B cell (primary cell): ENCODE data around the gene TTLL11. TPM values are rescaled to one million over a fixed set of nuclear protein-coding genes. Genes with fewer than 3 reads are reported as not detected.

ENCODE experiments used
- ATAC-seq: fragments of 200-7000 bp; cut with Tn5 transposase; one replicate; pipeline ENCODE4 v1.10.0; 2021; ENCODE audit warnings: low read depth, mild to moderate bottlenecking, moderate number of reproducible peaks, moderate library complexity
- CTCF ChIA-PET: fragments of 350-600 bp; sonication (Branson Sonifier 250); formaldehyde crosslinking; loops from one replicate; lab custom pipeline; 2021; ENCODE audit warnings: antibody characterized with exemption, inconsistent platforms; lab: Charles Lee
- POLR2A ChIA-PET: fragments of 350-600 bp; sonication (Branson Sonifier 250); formaldehyde crosslinking; loops from one replicate; lab custom pipeline; 2021; ENCODE audit warnings: antibody characterized with exemption; lab: Charles Lee
- DNase-seq: peaks from one replicate; pipeline ENCODE4 v3.0.0; 2013
- H2AFZ ChIP-seq: 2 replicates; pipeline ENCODE4 v1.6.1; 2012; ENCODE audit warnings: mild to moderate bottlenecking, low read depth, low read length; ENCODE audit not compliant: insufficient read depth, poor library complexity, severe bottlenecking
- H3K27ac ChIP-seq, 2 donors: 1 replicate in 1 of 2; 2 replicates in 1 of 2; pipeline ENCODE4 v1.5.1; 2012 to 2013; ENCODE audit warnings: low read length in 2 of 2, mild to moderate bottlenecking in 2 of 2, moderate library complexity in 1 of 2
- H3K27me3 ChIP-seq, 4 experiments: fragments of 200-600 bp in 1 of 4; sonication (generic) in 1 of 4; replicated peaks in 1 of 4; 1 replicate in 2 of 4; 2 replicates in 2 of 4; pipeline versions ENCODE4 v1.6.1 to v1.7.0; 2013 to 2016; ENCODE audit warnings: low read length in 3 of 4, mild to moderate bottlenecking in 2 of 4, mixed read lengths in 1 of 4, moderate library complexity in 1 of 4; ENCODE audit not compliant: insufficient read depth in 4 of 4, control insufficient read depth in 3 of 4; ENCODE audit errors: control extremely low read depth in 1 of 4
- H3K36me3 ChIP-seq, 2 experiments: replicated peaks in 1 of 2; 1 replicate in 1 of 2; 2 replicates in 1 of 2; pipeline versions ENCODE4 v1.6.1 to v1.7.1; 2013; ENCODE audit warnings: low read length in 1 of 2; ENCODE audit not compliant: insufficient read depth in 2 of 2, control insufficient read depth in 1 of 2; ENCODE audit errors: control extremely low read depth in 1 of 2, extremely low read depth in 1 of 2
- H3K4me1 ChIP-seq, 2 donors: fragments of 200-600 bp in 1 of 2; sonication (generic) in 1 of 2; 1 replicate in 1 of 2; 2 replicates in 1 of 2; pipeline versions ENCODE4 v1.5.1 to v1.6.1; 2013 to 2017; ENCODE audit warnings: low read length in 2 of 2; ENCODE audit not compliant: control insufficient read depth in 2 of 2, insufficient read depth in 2 of 2
- H3K4me2 ChIP-seq: replicated peaks from 2 replicates; pipeline ENCODE3; 2012; ENCODE audit warnings: mild to moderate bottlenecking, low read depth, low read length; ENCODE audit not compliant: poor library complexity, severe bottlenecking
- H3K4me3 ChIP-seq, 5 experiments: fragments of 200-600 bp in 1 of 5; sonication (generic) in 1 of 5; 1 replicate in 3 of 5; 2 replicates in 2 of 5; pipeline versions ENCODE4 v1.5.1 to v1.7.0; 2011 to 2016; ENCODE audit warnings: low read length in 4 of 5, mild to moderate bottlenecking in 4 of 5, low read depth in 2 of 5, control low read depth in 1 of 5, moderate library complexity in 1 of 5; ENCODE audit not compliant: insufficient read depth in 1 of 5; ENCODE audit errors: control extremely low read depth in 1 of 5, extremely low read depth in 1 of 5
- H3K79me2 ChIP-seq: fragments of 200-600 bp; sonication (generic); one replicate; pipeline ENCODE4 v1.6.0; 2016; ENCODE audit warnings: low read length; ENCODE audit not compliant: control insufficient read depth, insufficient read depth
- H3K9ac ChIP-seq: fragments of 200-600 bp; sonication (generic); 2 replicates; pipeline ENCODE4 v1.6.1; 2017; ENCODE audit warnings: mild to moderate bottlenecking, low read length, moderate library complexity
- H3K9me3 ChIP-seq, 3 donors: one replicate each; pipeline versions ENCODE4 v1.6.1 to v1.7.1; 2013; ENCODE audit warnings: low read length in 2 of 3; ENCODE audit not compliant: control insufficient read depth in 2 of 3, insufficient read depth in 1 of 3; ENCODE audit errors: control extremely low read depth in 1 of 3
- H4K20me1 ChIP-seq: 2 replicates; pipeline ENCODE4 v1.6.0; 2012; ENCODE audit warnings: mild to moderate bottlenecking, low read length; ENCODE audit not compliant: insufficient read depth, control insufficient read depth, poor library complexity, severe bottlenecking
- H3K27ac Mint-ChIP-seq: one replicate; pipeline ENCODE4 v1.8.0; 2021; ENCODE audit warnings: mixed read lengths
- H3K27me3 Mint-ChIP-seq: one replicate; pipeline ENCODE4 v1.8.0; 2021; ENCODE audit warnings: mixed read lengths
- H3K4me1 Mint-ChIP-seq: one replicate; pipeline ENCODE4 v1.8.0; 2021; ENCODE audit warnings: mixed read lengths
- H3K4me3 Mint-ChIP-seq: one replicate; pipeline ENCODE4 v1.8.0; 2021; ENCODE audit warnings: mixed read lengths
- H3K9me3 Mint-ChIP-seq: one replicate; pipeline ENCODE4 v1.8.0; 2022; ENCODE audit warnings: mixed read lengths; ENCODE audit not compliant: insufficient read depth
- CTCF ChIP-seq: fragments of 200-600 bp; IDR thresholded peaks from one replicate; pipeline ENCODE4 v1.8.0; 2022; ENCODE audit warnings: antibody characterized with exemption, mild to moderate bottlenecking
- EZH2 ChIP-seq: IDR thresholded peaks from 2 replicates; pipeline ENCODE4 v1.6.1; 2012; ENCODE audit warnings: borderline replicate concordance, low read depth, mild to moderate bottlenecking, moderate library complexity, low read length; ENCODE audit not compliant: insufficient read depth, poor library complexity, severe bottlenecking
- WGBS: methylation state at CpG from one replicate; pipeline ENCODE4 v1.1.5; 2013; ENCODE audit warnings: missing lambda C conversion rate; ENCODE audit not compliant: insufficient coverage; 5-methylcytosine and 5-hydroxymethylcytosine counted together
- intact Hi-C: fragments of 100-400 bp; cut with micrococcal nuclease; formaldehyde crosslinking; loops from one replicate; pipeline ENCODE4 v1.10.0; 2022
- polyA plus RNA-seq: library from polyadenylated mRNA; depleted of rRNA; stranded (reverse); fragments of >200 nt; gene quantifications from 2 replicates; pipeline ENCODE4 v1.2.3, GENCODE V29; 2012
- total RNA-seq, 2 donors: library from RNA; stranded (reverse); fragments of 120-200 nt in 1 of 2; gene quantifications; 1 replicate in 1 of 2; 2 replicates in 1 of 2; pipeline versions ENCODE4 v1.2.3 to v1.2.4, GENCODE V29; 2013 to 2022

Gene TTLL11
- total and polyA plus RNA-seq, 2 donors (not counting 1 experiment from before 2014, with no cell fraction given), result 3.6 to 3.8 TPM

DNA sequence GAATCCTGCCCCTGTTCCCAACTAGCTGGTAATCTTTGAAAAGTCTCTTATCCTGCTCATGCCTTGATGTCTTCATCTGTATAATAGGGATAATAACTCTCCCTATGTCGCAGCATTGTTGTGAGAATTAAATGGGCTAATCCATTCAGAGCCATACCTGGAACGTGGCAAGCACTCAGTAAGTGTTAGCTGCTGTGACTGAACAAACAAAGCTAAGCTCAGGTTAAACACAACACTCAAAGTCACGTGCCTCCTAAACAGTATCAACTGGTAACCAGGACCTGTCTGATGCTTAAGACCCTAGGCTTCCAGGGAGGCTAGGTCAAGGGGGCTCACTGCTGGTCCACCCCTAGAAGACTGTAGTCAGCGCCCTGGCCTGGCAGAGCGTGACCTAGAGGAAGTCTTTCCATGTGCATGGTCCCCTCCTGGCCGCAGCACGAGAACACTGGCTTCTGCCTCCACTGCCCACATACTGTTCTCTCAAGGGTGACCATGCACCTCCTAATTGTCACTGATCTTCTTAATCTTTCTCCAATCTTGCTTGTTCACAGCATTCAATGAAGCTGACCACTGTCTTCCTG lies 211.1 kb downstream of the TTLL11 start:
- TF ChIP-seq EZH2, result no peak
- TF ChIP-seq CTCF, result no peak
- POLR2A ChIA-PET, result no interaction called here
- Histone ChIP-seq H3K27ac (no peak overlapping the region), H2AFZ (no peak overlapping the region), H3K79me2 (no peaks in the 10 kb centered on the region), H3K27me3 (no peaks in the 10 kb centered on the region), H3K4me3 (no peak overlapping the region), H4K20me1 (no peaks in the 10 kb centered on the region), H3K9ac (no peak overlapping the region), H3K4me1 (peaks cover 0 to 4% of the 10 kb centered on the region in 2 donors), H3K36me3 (no peaks in the 10 kb centered on the region), H3K9me3 (no peaks in the 10 kb centered on the region), H3K4me2 (no peak overlapping the region)
- intact Hi-C loops, result no loop called here
- DNase-seq (no peak), ATAC-seq (no peak)
- no peak overlapping the region for H3K27ac Mint-ChIP-seq
- no peak overlapping the region for H3K4me3 Mint-ChIP-seq
- H3K9me3 Mint-ChIP-seq, result no peaks in the 10 kb centered on the region
- no peaks in the 10 kb centered on the region for H3K27me3 Mint-ChIP-seq
- CTCF ChIA-PET, result interaction anchor here (1.0 kb wide), 1 partner anchor 16 kb away, joined by 3 read pairs; no protein-coding TSS in a partner anchor
- H3K4me1 Mint-ChIP-seq, result peaks cover 24% of the 10 kb centered on the region
- WGBS, result 84% methylated on average over 6 of the region's 7 CpGs

GRCh38 chr9:121880343-121880898 lies 212.7 kb downstream of the TTLL11 start:
- H3K9me3 Mint-ChIP-seq, result no peaks in the 10 kb centered on the region
- Histone ChIP-seq H4K20me1 (no peaks in the 10 kb centered on the region), H3K36me3 (no peaks in the 10 kb centered on the region), H3K4me2 (no peak overlapping the region), H3K9ac (no peak overlapping the region), H3K9me3 (no peaks in the 10 kb centered on the region), H3K27me3 (no peaks in the 10 kb centered on the region), H3K27ac (no peak overlapping the region), H3K4me1 (peaks cover 0 to 4% of the 10 kb centered on the region in 2 donors), H2AFZ (no peak overlapping the region), H3K79me2 (no peaks in the 10 kb centered on the region), H3K4me3 (no peak overlapping the region)
- DNase-seq (no peak), ATAC-seq (no peak)
- peaks cover 20% of the 10 kb centered on the region for H3K4me1 Mint-ChIP-seq
- ChIA-PET POLR2A (no interaction called here), CTCF (no interaction called here)
- intact Hi-C loops, result no loop called here
- H3K27ac Mint-ChIP-seq, result no peak overlapping the region
- no peak for TF ChIP-seq CTCF
- TF ChIP-seq EZH2, result no peak
- no peak overlapping the region for H3K4me3 Mint-ChIP-seq
- no peaks in the 10 kb centered on the region for H3K27me3 Mint-ChIP-seq
- 97% methylated on average over 6 of the region's 8 CpGs for WGBS
